GM12872 (cell line): ENCODE measurements around the gene APCDD1L.

ENCODE experiments used
- CTCF ChIP-seq: IDR thresholded peaks from 3 replicates; pipeline ENCODE4 v1.5.1; 2011; ENCODE audit warnings: low read depth, mild to moderate bottlenecking, low read length, moderate library complexity; ENCODE audit not compliant: insufficient read depth

APCDD1L gene

GRCh38 chr20:58492074-58492718, 23.0 kb downstream of the APCDD1L start:
- no peak for TF ChIP-seq CTCF

DNA sequence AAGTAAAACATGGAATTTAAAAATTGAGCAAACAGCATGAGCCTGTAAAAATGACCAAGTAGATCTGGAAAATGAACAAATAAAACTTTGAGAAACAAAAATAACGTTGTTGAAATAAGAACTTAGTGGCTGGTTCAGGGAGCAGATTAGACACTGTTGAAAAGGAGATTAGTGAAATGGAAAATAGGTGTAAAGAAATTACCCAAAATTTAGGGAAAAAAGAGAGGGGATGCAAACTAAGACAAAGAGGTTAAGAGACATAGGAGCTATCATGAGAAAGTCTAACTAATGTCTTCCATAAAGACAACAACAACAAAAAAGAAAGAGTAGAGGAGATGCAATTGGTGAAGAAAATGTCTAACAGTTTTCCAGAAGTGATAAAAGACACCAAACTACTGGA, 29.0 kb downstream of the APCDD1L start:
- TF ChIP-seq CTCF = no peak

GRCh38 chr20:58485393-58485792, 29.8 kb downstream of the APCDD1L start:
- TF ChIP-seq CTCF = no peak

GRCh38 chr20:58483470-58483869, 31.7 kb downstream of the APCDD1L start:
- no peak for TF ChIP-seq CTCF

DNA sequence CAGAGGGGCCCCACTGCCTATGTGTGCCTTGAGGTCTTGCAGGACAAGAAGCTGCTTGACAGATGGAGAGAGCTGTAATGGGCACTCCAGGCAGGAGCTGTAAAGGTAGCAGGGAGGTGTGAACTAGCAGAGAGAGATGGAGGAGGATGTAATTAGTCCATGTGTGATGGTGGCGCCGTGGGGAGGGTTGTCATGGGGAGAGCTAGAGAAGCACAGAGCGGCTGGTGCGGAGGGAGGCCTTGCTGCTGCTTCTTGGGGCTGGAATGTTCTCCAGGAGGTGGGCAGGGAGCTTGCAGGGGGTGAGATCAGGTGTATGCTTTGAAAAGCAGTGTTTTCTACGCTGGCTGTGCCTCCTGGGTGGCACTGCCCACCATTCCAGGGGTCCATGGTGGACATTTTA, 32.1 kb downstream of the APCDD1L start:
- no peak for TF ChIP-seq CTCF

GRCh38 chr20:58482416-58482815, 32.8 kb downstream of the APCDD1L start:
- no peak for TF ChIP-seq CTCF

DNA sequence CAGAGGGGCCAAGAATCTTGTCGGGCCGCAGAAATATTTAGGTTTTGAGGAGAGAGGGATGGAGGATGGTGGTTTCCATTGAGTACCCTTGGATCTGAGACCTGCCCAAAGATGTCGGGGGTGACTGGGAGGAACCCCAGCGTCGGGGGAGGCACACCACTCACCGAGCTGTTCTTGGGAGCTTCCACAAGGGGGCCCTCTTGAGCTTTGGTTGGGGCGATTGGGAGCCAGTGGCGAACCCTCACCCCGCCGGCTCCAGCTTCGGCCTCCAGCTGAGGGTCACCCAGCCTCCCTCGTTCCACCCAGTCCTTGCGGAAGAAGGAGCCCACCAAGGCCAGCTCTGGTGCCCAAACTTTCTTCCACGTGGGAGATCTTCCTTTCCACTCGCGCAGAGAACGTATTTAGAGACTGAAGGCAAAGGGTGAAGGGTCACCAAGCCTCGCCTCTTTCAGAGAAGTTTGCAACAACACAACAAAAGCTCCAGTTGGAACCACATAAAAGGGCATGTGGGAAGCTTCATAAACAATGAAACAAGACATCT, 33.6 kb downstream of the APCDD1L start:
- peak; percentile 57 for TF ChIP-seq CTCF
